PC-9 (cell line): Measurements from ENCODE around the gene CARD11. TPM values are rescaled to one million over a fixed set of nuclear protein-coding genes. Genes with fewer than 3 reads are reported as not detected.

Experiments used
- BruUV-seq: library from RNA; stranded (reverse); fragments of 400-500 nt; replicated peaks from 2 replicates; lab custom pipeline; 2021; lab: Mats Ljungman, UMichigan
- CTCF ChIA-PET: fragments of 300-600 bp; sonication (Branson Sonifier 250); formaldehyde crosslinking; loops from one replicate; lab custom pipeline; 2022; ENCODE audit warnings: antibody characterized with exemption; lab: Charles Lee
- POLR2A ChIA-PET: fragments of 300-600 bp; sonication (Branson Sonifier 250); formaldehyde crosslinking; loops from one replicate; lab custom pipeline; 2022; ENCODE audit warnings: antibody characterized with exemption; ENCODE audit not compliant: unreplicated experiment; lab: Charles Lee
- DNase-seq, 2 experiments: peaks; one replicate each; pipeline versions ENCODE4 v3.0.0 to v3.0.0-alpha.2; 2015 to 2022; ENCODE audit warnings: mixed read lengths in 1 of 2
- H2AFZ ChIP-seq: fragments of 200-600 bp; sonication (generic); 2 replicates; pipeline ENCODE4 v1.8.1; 2017; ENCODE audit warnings: antibody characterized with exemption
- H3F3A ChIP-seq: fragments of 200-600 bp; sonication (generic); 2 replicates; pipeline ENCODE4 v1.8.1; 2017; ENCODE audit warnings: antibody characterized with exemption, mild to moderate bottlenecking, low read depth; ENCODE audit not compliant: insufficient read depth
- H3K27ac ChIP-seq: fragments of 200-600 bp; sonication (generic); 2 replicates; pipeline ENCODE4 v1.6.1; 2016; ENCODE audit warnings: mixed run types
- H3K27me3 ChIP-seq: fragments of 200-600 bp; sonication (generic); 2 replicates; pipeline ENCODE4 v1.6.1; 2016; ENCODE audit warnings: low read depth, mixed run types; ENCODE audit not compliant: insufficient read depth
- H3K36me3 ChIP-seq: fragments of 200-600 bp; sonication (generic); 2 replicates; pipeline ENCODE4 v1.6.1; 2016; ENCODE audit warnings: low read depth, mixed run types
- H3K4me1 ChIP-seq: fragments of 200-600 bp; sonication (generic); replicated peaks from 2 replicates; pipeline ENCODE4 v1.6.1; 2016; ENCODE audit warnings: mixed run types; ENCODE audit not compliant: insufficient read depth
- H3K4me2 ChIP-seq: fragments of 200-600 bp; sonication (generic); 2 replicates; pipeline ENCODE4 v1.6.1; 2017; ENCODE audit warnings: mixed run types
- H3K4me3 ChIP-seq: fragments of 200-600 bp; sonication (generic); 2 replicates; pipeline ENCODE4 v1.6.1; 2016; ENCODE audit warnings: mixed run types
- H3K79me2 ChIP-seq: fragments of 200-600 bp; sonication (generic); 2 replicates; pipeline ENCODE4 v1.6.1; 2017; ENCODE audit warnings: low read depth, mixed run types
- H3K9me2 ChIP-seq: fragments of 200-600 bp; sonication (generic); 2 replicates; pipeline ENCODE4 v1.8.1; 2017; ENCODE audit warnings: mild to moderate bottlenecking; ENCODE audit not compliant: insufficient read depth
- H3K9me3 ChIP-seq: fragments of 200-600 bp; sonication (generic); 2 replicates; pipeline ENCODE4 v1.8.1; 2016; ENCODE audit warnings: low read depth; ENCODE audit not compliant: insufficient read depth
- H4K20me1 ChIP-seq: fragments of 200-600 bp; sonication (generic); 2 replicates; pipeline ENCODE4 v1.8.1; 2017; ENCODE audit not compliant: insufficient read depth
- EZH2 ChIP-seq: fragments of 200-600 bp; sonication (generic); IDR thresholded peaks from 2 replicates; pipeline ENCODE4 v1.8.0; 2017; ENCODE audit warnings: antibody characterized with exemption, low read depth
- intact Hi-C: fragments of 100-400 bp; cut with micrococcal nuclease; formaldehyde crosslinking; loops from one replicate; pipeline ENCODE4 v1.10.0; 2022; ENCODE audit not compliant: unreplicated experiment
- total RNA-seq: library from RNA; stranded (reverse); gene quantifications from 2 replicates; pipeline ENCODE4 v1.2.3, GENCODE V29; 2021
- TF ChIP-seq, protein P1 (sequence below): fragments of 200-600 bp; sonication (generic); conservative IDR thresholded peaks from 2 replicates; pipeline ENCODE4 v1.6.1; 2017; ENCODE audit warnings: mixed run types, antibody characterized with exemption, mild to moderate bottlenecking, moderate library complexity

CARD11 gene
- total RNA-seq, 1 experiment from 2014 or later = 62.6 TPM

DNA sequence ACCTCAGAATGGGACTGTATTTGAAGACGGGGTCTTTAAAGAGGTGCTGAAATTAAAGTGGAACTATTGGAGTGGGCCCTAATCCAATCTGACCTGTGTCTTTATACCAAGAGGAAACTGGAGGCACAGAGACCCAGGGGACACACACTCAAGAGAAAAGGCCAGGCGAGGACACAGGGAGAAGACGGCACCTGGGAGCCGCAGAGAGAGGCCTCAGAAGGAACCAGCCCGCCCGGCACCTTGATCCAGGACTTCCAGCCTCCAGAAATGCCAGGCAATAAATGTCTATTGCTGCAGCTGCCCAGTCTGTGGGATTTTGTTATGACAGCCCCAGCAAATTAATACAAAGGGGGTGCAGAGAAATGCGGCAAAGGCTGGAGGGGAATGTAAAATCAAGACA, 10.5 kb downstream of the CARD11 start:
- DNase-seq = no peak
- Histone ChIP-seq H3K4me3 (no peak overlapping the region), H3K9me3 (no peaks in the 10 kb centered on the region), H3K79me2 (peaks cover 51% of the 10 kb centered on the region), H3K9me2 (no peaks in the 10 kb centered on the region), H3K27me3 (no peaks in the 10 kb centered on the region), H3K36me3 (0 out of 2 replicates have a peak, but pooled peaks cover 6% of the 10 kb centered on the region), H3K4me2 (no peak overlapping the region), H4K20me1 (peaks cover 10% of the 10 kb centered on the region), H3K4me1 (peaks cover 15% of the 10 kb centered on the region), H3K27ac (no peak overlapping the region), H2AFZ (no peak overlapping the region), H3F3A (peaks cover 13% of the 10 kb centered on the region)
- CTCF ChIA-PET = no interaction called here
- POLR2A ChIA-PET = no interaction called here
- TF ChIP-seq, protein P1, sequence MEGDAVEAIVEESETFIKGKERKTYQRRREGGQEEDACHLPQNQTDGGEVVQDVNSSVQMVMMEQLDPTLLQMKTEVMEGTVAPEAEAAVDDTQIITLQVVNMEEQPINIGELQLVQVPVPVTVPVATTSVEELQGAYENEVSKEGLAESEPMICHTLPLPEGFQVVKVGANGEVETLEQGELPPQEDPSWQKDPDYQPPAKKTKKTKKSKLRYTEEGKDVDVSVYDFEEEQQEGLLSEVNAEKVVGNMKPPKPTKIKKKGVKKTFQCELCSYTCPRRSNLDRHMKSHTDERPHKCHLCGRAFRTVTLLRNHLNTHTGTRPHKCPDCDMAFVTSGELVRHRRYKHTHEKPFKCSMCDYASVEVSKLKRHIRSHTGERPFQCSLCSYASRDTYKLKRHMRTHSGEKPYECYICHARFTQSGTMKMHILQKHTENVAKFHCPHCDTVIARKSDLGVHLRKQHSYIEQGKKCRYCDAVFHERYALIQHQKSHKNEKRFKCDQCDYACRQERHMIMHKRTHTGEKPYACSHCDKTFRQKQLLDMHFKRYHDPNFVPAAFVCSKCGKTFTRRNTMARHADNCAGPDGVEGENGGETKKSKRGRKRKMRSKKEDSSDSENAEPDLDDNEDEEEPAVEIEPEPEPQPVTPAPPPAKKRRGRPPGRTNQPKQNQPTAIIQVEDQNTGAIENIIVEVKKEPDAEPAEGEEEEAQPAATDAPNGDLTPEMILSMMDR = no peak
- no peak for TF ChIP-seq EZH2
- no TSS peak for BruUV-seq
- intact Hi-C loops = no loop called here

DNA sequence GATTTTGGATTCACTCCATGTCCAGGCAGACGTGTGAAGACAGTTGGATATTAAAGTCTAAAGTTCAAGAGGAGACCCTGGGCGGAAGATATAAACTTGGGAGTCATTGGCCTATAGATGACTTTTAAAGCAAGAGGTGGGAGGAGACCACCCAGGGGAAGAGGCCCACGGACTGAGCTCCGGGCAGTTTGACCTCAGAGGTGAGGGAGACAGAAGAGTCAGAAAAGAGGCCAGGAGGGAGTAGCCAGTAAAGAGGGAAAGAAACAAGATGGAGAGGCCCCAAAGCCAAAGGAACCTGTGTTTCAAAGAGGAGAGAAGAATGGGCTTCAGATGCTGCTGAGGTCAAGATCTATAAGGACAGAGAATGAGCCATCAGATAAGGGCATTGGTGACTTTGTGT, 11.4 kb downstream of the CARD11 start:
- no peaks in the 10 kb centered on the region for H3K9me3 ChIP-seq

DNA sequence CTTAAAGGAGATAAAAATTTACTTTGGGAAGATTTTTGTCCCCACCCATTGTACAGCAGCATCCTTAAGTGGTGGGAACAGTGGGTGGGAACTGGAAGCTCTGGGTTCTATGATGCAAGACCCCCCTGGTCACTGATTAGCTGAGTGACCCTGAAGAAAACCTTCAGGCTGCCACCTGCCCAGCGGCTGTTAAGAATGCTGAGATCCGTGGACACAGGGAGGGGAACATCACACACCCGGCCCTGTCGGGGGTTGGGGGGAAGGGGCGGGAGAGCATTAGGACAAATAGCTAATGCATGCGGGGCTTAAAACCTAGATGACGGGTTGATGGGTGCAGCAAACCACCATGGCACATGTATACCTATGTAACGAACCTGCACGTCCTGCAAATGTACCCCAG, 14.5 kb downstream of the CARD11 start:
- TF ChIP-seq EZH2 = no peak
- TF ChIP-seq, protein P1 = no peak
- Histone ChIP-seq H3K27me3 (no peaks in the 10 kb centered on the region), H3K4me1 (peaks cover 25% of the 10 kb centered on the region), H3K4me3 (no peak overlapping the region; the same call in 1 of the 2 replicates), H3K4me2 (peak overlapping the region; percentile 73), H4K20me1 (peaks cover 8% of the 10 kb centered on the region; the same call in 1 of the 2 replicates), H2AFZ (no peak overlapping the region), H3K36me3 (peaks cover 20% of the 10 kb centered on the region), H3K79me2 (peaks cover 61% of the 10 kb centered on the region), H3K9me2 (no peaks in the 10 kb centered on the region), H3K9me3 (0 out of 2 replicates have a peak, but pooled peaks cover 7% of the 10 kb centered on the region), H3K27ac (peak overlapping the region; percentile 85), H3F3A (peaks cover 21% of the 10 kb centered on the region)
- intact Hi-C loops = loop anchor here (5.0 kb wide), 1 partner anchor 72 kb away; no protein-coding TSS in a partner anchor
- BruUV-seq = no TSS peak
- DNase-seq = no peak
- ChIA-PET POLR2A (no interaction called here), CTCF (interaction anchor here (0.6 kb wide), 1 partner anchor 255 kb away, joined by 3 read pairs; no protein-coding TSS in a partner anchor)

More for the DNA sequence above, 11.4 kb downstream of the CARD11 start:
- H3K4me2 ChIP-seq = no peak overlapping the region
- peaks cover 10% of the 10 kb centered on the region for H4K20me1 ChIP-seq
- no peaks in the 10 kb centered on the region for H3K9me2 ChIP-seq
- H3K27ac ChIP-seq = no peak overlapping the region
- DNase-seq = no peak
- H3K27me3 ChIP-seq = no peaks in the 10 kb centered on the region
- H3F3A ChIP-seq = peaks cover 21% of the 10 kb centered on the region
- BruUV-seq = no TSS peak
- 0 out of 2 replicates have a peak, but pooled peaks cover 8% of the 10 kb centered on the region for H3K36me3 ChIP-seq
- H3K4me3 ChIP-seq = no peak overlapping the region
- intact Hi-C loops = no loop called here
- POLR2A ChIA-PET = no interaction called here
- H2AFZ ChIP-seq = no peak overlapping the region
- CTCF ChIA-PET = no interaction called here
- H3K79me2 ChIP-seq = peaks cover 47% of the 10 kb centered on the region
- peaks cover 22% of the 10 kb centered on the region for H3K4me1 ChIP-seq
- TF ChIP-seq, protein P1 = no peak
- no peak for TF ChIP-seq EZH2
